ENCODE measurements around the gene VWA8.
A peak's percentile ranks its signal among the peaks of the same experiment; 100 is the strongest.

The VWA8 gene

DNA sequence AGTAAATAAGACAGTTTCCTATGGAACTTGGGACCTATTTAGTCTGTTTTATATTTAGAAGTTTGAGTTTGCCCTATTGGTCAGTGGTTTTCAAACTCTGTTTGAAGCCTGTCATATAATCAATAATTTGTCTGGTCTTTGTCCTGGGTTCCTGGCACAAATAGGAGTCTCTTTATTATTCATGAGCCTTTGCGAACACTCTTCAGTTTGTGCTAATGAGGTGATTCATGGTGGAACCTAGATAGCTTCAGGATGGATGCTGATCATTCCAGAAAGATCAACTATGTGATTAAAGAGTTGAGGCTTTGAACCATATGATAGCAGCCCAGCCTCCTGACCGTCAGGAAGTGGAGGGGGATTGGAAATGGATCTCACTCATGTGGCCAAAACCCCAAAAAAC, 10.0 kb upstream of the VWA8 start:
- TF ChIP-seq, protein P1, sequence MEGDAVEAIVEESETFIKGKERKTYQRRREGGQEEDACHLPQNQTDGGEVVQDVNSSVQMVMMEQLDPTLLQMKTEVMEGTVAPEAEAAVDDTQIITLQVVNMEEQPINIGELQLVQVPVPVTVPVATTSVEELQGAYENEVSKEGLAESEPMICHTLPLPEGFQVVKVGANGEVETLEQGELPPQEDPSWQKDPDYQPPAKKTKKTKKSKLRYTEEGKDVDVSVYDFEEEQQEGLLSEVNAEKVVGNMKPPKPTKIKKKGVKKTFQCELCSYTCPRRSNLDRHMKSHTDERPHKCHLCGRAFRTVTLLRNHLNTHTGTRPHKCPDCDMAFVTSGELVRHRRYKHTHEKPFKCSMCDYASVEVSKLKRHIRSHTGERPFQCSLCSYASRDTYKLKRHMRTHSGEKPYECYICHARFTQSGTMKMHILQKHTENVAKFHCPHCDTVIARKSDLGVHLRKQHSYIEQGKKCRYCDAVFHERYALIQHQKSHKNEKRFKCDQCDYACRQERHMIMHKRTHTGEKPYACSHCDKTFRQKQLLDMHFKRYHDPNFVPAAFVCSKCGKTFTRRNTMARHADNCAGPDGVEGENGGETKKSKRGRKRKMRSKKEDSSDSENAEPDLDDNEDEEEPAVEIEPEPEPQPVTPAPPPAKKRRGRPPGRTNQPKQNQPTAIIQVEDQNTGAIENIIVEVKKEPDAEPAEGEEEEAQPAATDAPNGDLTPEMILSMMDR (IDR thresholded peaks at IDR 0.05; ENCODE audit: poor library complexity, severe bottlenecking), result no peak
- Histone ChIP-seq H3K27ac (ENCODE audit: poor library complexity, severe bottlenecking) (no peak overlapping the region), H3K4me1 (ENCODE audit: insufficient read depth, poor library complexity, severe bottlenecking) (peaks cover 15% of the 10 kb centered on the region), H3K36me3 (ENCODE audit: low read depth) (no peaks in the 10 kb centered on the region), H3K27me3 (ENCODE audit: insufficient read depth, poor library complexity, severe bottlenecking) (no peaks in the 10 kb centered on the region), H3K9me3 (ENCODE audit: severe bottlenecking) (no peaks in the 10 kb centered on the region), H3K4me3 (ENCODE audit: severe bottlenecking) (no peak overlapping the region)
- DNase-seq (ENCODE audit: low spot score), result no peak
- ATAC-seq (ENCODE audit: low read depth), result no peak

DNA sequence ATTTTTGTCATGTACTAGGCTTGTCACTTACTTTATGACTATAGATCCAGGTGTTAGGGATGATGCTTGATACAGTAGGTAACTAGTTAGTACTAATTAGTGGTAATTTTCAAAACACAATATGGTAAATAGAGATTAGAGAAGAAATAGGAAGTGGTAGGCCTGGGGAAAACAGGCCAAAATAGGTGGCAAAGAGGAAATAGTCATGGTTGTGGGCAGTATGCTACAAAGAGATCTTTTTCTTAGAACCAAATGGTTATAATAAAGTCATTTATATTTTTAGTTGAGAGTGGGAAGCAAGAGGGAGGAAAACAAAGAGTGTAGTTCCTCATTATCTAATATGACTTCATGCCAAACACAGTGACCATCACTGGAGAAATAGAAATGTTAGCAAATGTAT, 9.1 kb upstream of the VWA8 start:
- Histone ChIP-seq H3K36me3 (ENCODE audit: low read depth) (no peaks in the 10 kb centered on the region), H3K4me3 (ENCODE audit: severe bottlenecking) (no peak overlapping the region), H3K9me3 (ENCODE audit: severe bottlenecking) (no peaks in the 10 kb centered on the region), H3K27ac (ENCODE audit: poor library complexity, severe bottlenecking) (no peak overlapping the region), H3K4me1 (ENCODE audit: insufficient read depth, poor library complexity, severe bottlenecking) (peaks cover 10% of the 10 kb centered on the region), H3K27me3 (ENCODE audit: insufficient read depth, poor library complexity, severe bottlenecking) (no peaks in the 10 kb centered on the region)
- TF ChIP-seq, protein P1 (IDR thresholded peaks at IDR 0.05; ENCODE audit: poor library complexity, severe bottlenecking), result no peak
- ATAC-seq (ENCODE audit: low read depth) (no peak), DNase-seq (ENCODE audit: low spot score) (no peak)

DNA sequence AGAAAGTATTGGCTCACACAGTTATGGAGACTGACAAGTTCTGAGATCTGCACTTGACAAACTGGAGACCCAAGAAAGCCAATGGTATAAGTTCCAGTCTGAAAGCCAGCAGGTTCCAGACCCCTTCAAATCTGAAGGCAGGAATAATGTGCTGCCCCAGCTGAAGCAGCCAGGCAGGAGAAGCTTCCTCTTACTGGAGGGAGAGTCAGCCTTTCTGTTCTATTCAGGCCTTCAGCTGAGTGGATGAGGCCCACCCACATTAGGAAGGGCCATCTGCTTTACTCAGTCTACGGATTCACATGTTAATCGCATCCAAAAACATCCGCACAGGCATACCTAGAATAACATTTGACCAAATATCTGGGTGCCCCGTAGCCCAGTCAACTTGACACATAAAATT, 8.2 kb upstream of the VWA8 start:
- H3K4me3 ChIP-seq (ENCODE audit: severe bottlenecking), result no peak overlapping the region
- H3K9me3 ChIP-seq (ENCODE audit: severe bottlenecking), result no peaks in the 10 kb centered on the region
- no peaks in the 10 kb centered on the region for H3K27me3 ChIP-seq (ENCODE audit: insufficient read depth, poor library complexity, severe bottlenecking)
- no peak for DNase-seq (ENCODE audit: low spot score)
- TF ChIP-seq, protein P1 (IDR thresholded peaks at IDR 0.05; ENCODE audit: poor library complexity, severe bottlenecking), result no peak
- no peaks in the 10 kb centered on the region for H3K36me3 ChIP-seq (ENCODE audit: low read depth)
- H3K4me1 ChIP-seq (ENCODE audit: insufficient read depth, poor library complexity, severe bottlenecking), result peaks cover under 1% of the 10 kb centered on the region
- ATAC-seq (ENCODE audit: low read depth), result no peak
- no peak overlapping the region for H3K27ac ChIP-seq (ENCODE audit: poor library complexity, severe bottlenecking)

DNA sequence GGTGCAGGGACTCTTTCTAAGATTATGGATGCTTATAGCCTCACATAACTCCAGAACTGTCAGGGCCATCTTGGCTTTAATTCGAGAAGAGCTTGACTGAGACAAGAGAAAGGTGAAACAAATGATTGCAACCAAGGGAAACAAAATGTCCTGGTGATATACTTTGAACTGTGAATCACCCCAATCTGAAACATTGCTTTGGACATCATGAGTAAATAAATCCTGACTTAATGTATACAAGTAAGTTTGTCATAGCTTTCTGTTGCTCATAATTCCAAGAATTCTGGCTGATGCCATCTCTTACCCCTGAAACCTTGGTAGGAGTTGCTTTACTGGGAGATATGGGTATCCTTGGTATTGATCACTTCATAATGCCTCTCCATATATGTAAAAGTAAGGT, 5.8 kb upstream of the VWA8 start:
- no peak for ATAC-seq (ENCODE audit: low read depth)
- H3K27me3 ChIP-seq (ENCODE audit: insufficient read depth, poor library complexity, severe bottlenecking), result no peaks in the 10 kb centered on the region
- peaks cover 18% of the 10 kb centered on the region for H3K4me1 ChIP-seq (ENCODE audit: insufficient read depth, poor library complexity, severe bottlenecking)
- no peak overlapping the region for H3K27ac ChIP-seq (ENCODE audit: poor library complexity, severe bottlenecking)
- TF ChIP-seq, protein P1 (IDR thresholded peaks at IDR 0.05; ENCODE audit: poor library complexity, severe bottlenecking), result no peak
- no peaks in the 10 kb centered on the region for H3K9me3 ChIP-seq (ENCODE audit: severe bottlenecking)
- no peak overlapping the region for H3K4me3 ChIP-seq (ENCODE audit: severe bottlenecking)
- no peak for DNase-seq (ENCODE audit: low spot score)
- no peaks in the 10 kb centered on the region for H3K36me3 ChIP-seq (ENCODE audit: low read depth)

DNA sequence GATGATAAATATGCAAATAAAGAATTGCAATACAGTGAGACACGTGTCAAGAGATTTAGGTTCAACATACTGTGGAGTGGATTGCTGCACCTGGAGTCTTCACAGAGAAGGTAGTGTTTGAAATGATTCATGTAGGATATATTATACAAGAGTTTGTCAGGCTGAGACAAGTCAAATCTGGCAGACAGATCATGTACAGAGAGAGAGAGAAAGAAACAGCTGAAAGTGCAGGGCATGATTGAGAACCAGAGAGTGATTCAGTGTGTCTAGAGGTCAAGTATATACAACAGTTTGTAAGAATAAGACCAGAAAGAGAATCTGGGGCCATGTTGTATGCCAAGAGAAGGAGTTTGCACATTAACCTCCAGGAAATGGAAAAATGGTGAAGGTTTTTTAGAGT, 2.1 kb upstream of the VWA8 start:
- TF ChIP-seq, protein P1 (IDR thresholded peaks at IDR 0.05; ENCODE audit: poor library complexity, severe bottlenecking), result no peak
- Histone ChIP-seq H3K27ac (ENCODE audit: poor library complexity, severe bottlenecking) (peak overlapping the region; percentile 70), H3K4me3 (ENCODE audit: severe bottlenecking) (no peak overlapping the region), H3K27me3 (ENCODE audit: insufficient read depth, poor library complexity, severe bottlenecking) (no peaks in the 10 kb centered on the region), H3K9me3 (ENCODE audit: severe bottlenecking) (no peaks in the 10 kb centered on the region), H3K4me1 (ENCODE audit: insufficient read depth, poor library complexity, severe bottlenecking) (peaks cover 24% of the 10 kb centered on the region), H3K36me3 (ENCODE audit: low read depth) (no peaks in the 10 kb centered on the region)
- DNase-seq (ENCODE audit: low spot score), result no peak
- ATAC-seq (ENCODE audit: low read depth), result peak; percentile 62
